Measurements from ENCODE around the gene NAV2. TPM values are rescaled to one million over a fixed set of nuclear protein-coding genes. Genes with fewer than 3 reads are reported as not detected.

Gene NAV2
- total RNA-seq, 1 donor = 0.42 TPM

GRCh38 chr11:20051469-20052399 is 339.1 kb downstream of the NAV2 start:
- Histone ChIP-seq H3K9me3 (ENCODE audit: low read depth, low read length) (no peaks in the 10 kb centered on the region), H3K4me3 (ENCODE audit: low read length) (no peak overlapping the region)

DNA sequence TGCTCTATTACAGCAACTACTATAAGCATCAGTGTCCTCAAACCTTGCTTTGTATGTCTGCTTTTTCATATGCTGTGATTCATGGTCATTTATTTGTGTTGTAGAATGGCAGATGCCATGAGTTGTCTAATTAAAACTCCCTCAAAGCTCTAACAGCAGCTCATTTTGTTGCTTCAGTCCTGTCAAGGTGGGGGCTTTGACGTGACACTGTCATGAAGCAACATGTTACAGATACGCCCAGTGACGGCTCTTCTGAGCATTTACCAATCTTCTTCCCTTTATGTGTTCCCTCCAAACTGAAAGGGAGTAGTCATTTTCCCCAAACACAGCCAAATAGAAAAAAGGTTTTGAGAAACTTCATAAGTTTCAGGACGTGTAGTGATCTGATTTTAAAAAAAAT is 340.9 kb downstream of the NAV2 start:
- no peaks in the 10 kb centered on the region for H3K27me3 ChIP-seq (ENCODE audit: insufficient read depth, low read length)

More at GRCh38 chr11:20051469-20052399, 339.1 kb downstream of the NAV2 start:
- no peaks in the 10 kb centered on the region for H3K27me3 ChIP-seq (ENCODE audit: insufficient read depth, low read length)
- no peaks in the 10 kb centered on the region for H3K4me1 ChIP-seq (ENCODE audit: insufficient read depth, low read length)

DNA sequence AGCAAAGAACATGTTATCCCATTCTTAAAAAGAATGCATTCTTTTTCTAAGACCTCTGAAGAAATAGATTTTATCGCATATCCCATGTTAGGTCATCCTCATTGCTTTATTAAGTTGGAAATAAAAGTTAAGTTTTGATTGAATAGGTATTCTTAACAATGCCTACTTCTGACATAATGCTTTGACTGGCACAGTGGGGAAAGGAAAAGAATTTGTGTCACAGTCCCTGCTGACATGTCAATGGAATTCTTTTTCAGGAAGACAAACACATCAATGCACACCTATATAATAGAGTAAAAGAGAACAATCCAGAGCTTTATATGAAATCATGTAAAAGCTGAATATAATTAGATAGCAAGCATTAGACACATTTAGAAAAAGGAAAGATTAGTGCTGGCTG is 341.9 kb downstream of the NAV2 start:
- Histone ChIP-seq H3K4me3 (ENCODE audit: low read length) (no peak overlapping the region), H3K4me1 (ENCODE audit: insufficient read depth, low read length) (no peaks in the 10 kb centered on the region), H3K27me3 (ENCODE audit: insufficient read depth, low read length) (no peaks in the 10 kb centered on the region), H3K9me3 (ENCODE audit: low read depth, low read length) (no peaks in the 10 kb centered on the region)

More for the DNA sequence above, 340.9 kb downstream of the NAV2 start:
- Histone ChIP-seq H3K4me1 (ENCODE audit: insufficient read depth, low read length) (no peaks in the 10 kb centered on the region), H3K9me3 (ENCODE audit: low read depth, low read length) (no peaks in the 10 kb centered on the region), H3K4me3 (ENCODE audit: low read length) (no peak overlapping the region)

DNA sequence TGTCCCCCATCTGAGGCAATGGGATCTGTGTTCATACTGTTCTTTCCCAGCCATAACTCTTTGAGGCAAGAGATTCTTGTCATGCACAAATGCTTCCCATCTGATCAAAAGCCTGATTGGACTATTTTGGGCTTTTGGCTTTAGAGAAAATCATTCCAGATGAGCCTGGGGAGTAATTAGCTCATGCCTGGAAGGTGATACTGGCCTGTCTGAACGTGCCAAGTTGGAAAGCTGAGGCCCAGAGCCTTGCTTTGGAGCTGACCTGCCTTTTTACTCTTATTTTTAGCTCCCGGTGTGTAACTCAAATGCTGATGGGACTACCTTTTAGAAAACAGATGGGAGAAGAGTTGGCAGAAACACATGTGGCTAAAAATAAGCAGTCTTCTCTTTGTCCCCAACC is 342.7 kb downstream of the NAV2 start:
- no peak overlapping the region for H3K4me3 ChIP-seq (ENCODE audit: low read length)
- H3K27me3 ChIP-seq (ENCODE audit: insufficient read depth, low read length) = no peaks in the 10 kb centered on the region
- no peaks in the 10 kb centered on the region for H3K4me1 ChIP-seq (ENCODE audit: insufficient read depth, low read length)
- H3K9me3 ChIP-seq (ENCODE audit: low read depth, low read length) = no peaks in the 10 kb centered on the region

GRCh38 chr11:20056109-20056949 is 343.7 kb downstream of the NAV2 start:
- Histone ChIP-seq H3K4me1 (ENCODE audit: insufficient read depth, low read length) (no peaks in the 10 kb centered on the region), H3K4me3 (ENCODE audit: low read length) (no peak overlapping the region), H3K27me3 (ENCODE audit: insufficient read depth, low read length) (no peaks in the 10 kb centered on the region), H3K9me3 (ENCODE audit: low read depth, low read length) (no peaks in the 10 kb centered on the region)

- no peaks in the 10 kb centered on the region for H3K27me3 ChIP-seq (ENCODE audit: insufficient read depth, low read length)
- H3K9me3 ChIP-seq (ENCODE audit: low read depth, low read length) = no peaks in the 10 kb centered on the region
- no peak overlapping the region for H3K4me3 ChIP-seq (ENCODE audit: low read length)
- no peaks in the 10 kb centered on the region for H3K4me1 ChIP-seq (ENCODE audit: insufficient read depth, low read length)
These were observed 344.6 kb downstream of the NAV2 start for GRCh38 chr11:20056950-20057943.

DNA sequence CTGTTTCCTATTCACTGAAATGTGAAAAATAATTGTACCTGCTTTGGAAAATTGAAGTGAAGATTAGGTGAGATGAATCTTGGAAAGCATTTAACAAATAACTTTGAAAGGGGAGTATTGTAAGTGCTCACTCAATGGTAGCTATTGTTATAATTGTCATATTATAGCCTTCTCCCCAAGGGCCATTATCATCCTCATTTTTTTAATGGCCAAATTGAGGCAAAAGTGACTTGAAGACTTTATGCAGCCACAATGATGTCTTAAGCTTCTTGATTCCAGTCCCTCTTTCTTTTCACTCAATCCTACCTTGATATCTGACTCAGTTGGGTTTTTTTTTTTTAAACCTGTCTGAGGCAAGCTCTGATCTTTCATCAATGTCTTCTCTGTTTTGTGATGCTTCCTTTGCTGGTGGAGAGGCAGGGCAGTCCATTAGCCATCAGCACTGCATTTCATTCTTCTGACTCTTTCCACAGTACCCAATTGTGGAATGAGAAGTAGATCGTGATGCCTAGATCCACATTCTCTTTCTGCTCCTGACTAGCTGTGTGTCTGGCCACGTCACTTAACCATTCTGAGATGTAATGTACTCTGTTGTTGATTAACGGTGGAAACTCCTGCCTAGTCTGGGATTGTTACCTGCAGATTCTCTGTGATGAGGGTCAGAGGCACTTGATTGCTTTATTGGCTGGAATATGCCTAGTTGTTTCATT is 346.3 kb downstream of the NAV2 start:
- H3K4me3 ChIP-seq (ENCODE audit: low read length) = no peak overlapping the region
- no peaks in the 10 kb centered on the region for H3K27me3 ChIP-seq (ENCODE audit: insufficient read depth, low read length)
- no peaks in the 10 kb centered on the region for H3K9me3 ChIP-seq (ENCODE audit: low read depth, low read length)
- no peaks in the 10 kb centered on the region for H3K4me1 ChIP-seq (ENCODE audit: insufficient read depth, low read length)

DNA sequence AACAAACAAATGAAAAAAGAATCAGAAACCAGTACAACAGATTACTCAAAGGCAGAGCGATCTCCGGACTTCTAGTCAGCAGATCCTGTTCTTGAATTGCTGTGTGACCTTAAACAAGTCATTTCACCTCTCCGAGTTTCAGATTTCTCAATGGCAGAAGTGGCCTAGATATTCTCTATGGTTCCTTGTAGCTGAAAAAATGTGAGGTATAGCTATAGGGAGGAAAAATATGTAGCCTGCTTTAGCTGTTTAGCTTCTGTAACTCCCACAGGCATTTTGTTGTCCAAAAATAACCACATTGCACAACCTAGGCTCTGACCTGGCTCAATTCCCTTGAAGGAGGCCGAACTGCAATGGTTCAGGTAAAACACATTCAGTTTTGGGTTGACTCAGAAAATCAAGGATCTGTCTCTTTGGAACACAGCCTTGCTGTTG is 347.0 kb downstream of the NAV2 start:
- H3K27me3 ChIP-seq (ENCODE audit: insufficient read depth, low read length) = no peaks in the 10 kb centered on the region

DNA sequence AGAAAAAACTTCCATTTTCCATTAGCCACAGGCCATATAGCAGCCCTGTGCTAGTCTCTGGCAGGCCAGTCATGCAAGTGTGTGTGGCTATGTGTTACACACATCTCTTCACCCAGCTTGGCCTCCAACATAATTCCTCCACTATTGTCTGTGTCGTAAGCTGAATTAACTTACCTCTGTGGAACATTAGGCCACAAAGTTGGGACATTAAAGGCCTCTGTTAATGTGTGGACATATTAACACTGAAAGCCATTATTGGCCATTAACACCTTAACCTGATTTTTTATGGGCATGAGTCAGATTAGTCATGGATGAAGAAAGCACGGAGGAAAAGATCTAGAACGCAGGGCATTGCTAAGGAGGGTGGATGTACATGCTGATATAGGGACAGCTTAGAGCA is 347.5 kb downstream of the NAV2 start:
- Histone ChIP-seq H3K4me1 (ENCODE audit: insufficient read depth, low read length) (no peaks in the 10 kb centered on the region), H3K4me3 (ENCODE audit: low read length) (no peak overlapping the region), H3K27me3 (ENCODE audit: insufficient read depth, low read length) (no peaks in the 10 kb centered on the region), H3K9me3 (ENCODE audit: low read depth, low read length) (no peaks in the 10 kb centered on the region)

More for the DNA sequence above, 347.0 kb downstream of the NAV2 start:
- Histone ChIP-seq H3K9me3 (ENCODE audit: low read depth, low read length) (no peaks in the 10 kb centered on the region), H3K4me3 (ENCODE audit: low read length) (no peak overlapping the region), H3K4me1 (ENCODE audit: insufficient read depth, low read length) (no peaks in the 10 kb centered on the region)

- Histone ChIP-seq H3K27me3 (ENCODE audit: insufficient read depth, low read length) (no peaks in the 10 kb centered on the region), H3K9me3 (ENCODE audit: low read depth, low read length) (no peaks in the 10 kb centered on the region), H3K4me1 (ENCODE audit: insufficient read depth, low read length) (no peaks in the 10 kb centered on the region), H3K4me3 (ENCODE audit: low read length) (no peak overlapping the region)
These were observed 348.1 kb downstream of the NAV2 start for GRCh38 chr11:20060647-20061205.

DNA sequence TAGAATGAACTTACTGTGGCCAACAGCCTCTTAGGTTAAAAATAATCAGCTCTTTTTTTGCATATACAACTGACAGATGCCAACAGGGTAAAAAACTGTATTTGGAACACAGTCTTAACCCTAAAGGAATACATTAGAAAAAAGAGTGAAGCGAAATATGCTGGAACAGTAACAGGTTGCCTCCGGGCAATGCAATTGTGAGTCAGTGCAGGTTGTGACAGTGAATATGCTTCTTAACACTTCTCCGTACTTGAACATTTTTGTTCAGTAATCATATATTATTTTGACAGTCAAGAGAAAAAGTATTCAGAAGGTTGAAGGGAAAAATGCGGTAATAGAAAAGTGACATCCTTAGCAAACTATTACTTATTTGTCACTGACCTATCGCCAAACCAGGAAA is 349.1 kb downstream of the NAV2 start:
- Histone ChIP-seq H3K4me3 (ENCODE audit: low read length) (no peak overlapping the region), H3K9me3 (ENCODE audit: low read depth, low read length) (no peaks in the 10 kb centered on the region), H3K27me3 (ENCODE audit: insufficient read depth, low read length) (no peaks in the 10 kb centered on the region), H3K4me1 (ENCODE audit: insufficient read depth, low read length) (no peaks in the 10 kb centered on the region)

DNA sequence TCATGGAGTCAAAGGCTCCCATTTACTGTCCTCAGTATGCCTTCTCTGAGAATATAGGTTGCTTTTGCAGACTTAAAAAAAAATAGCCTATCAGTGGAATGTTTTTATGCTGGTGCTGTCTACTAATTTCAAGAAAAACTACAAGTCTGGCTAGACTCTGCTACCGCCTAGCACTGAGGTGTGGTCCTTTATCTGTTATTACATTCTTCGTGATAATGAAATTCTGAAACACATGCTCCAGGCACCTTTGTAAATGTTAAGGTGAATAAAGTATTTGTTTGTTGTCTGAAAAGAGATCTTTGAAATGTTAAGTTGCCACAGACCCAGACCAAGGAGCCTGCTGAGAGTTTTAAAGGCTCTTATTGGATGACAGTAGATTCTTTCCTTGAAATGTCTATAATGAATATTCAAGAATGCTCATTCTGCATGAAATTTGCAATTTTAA is 352.3 kb downstream of the NAV2 start:
- H3K9me3 ChIP-seq (ENCODE audit: low read depth, low read length) = no peaks in the 10 kb centered on the region
- H3K4me1 ChIP-seq (ENCODE audit: insufficient read depth, low read length) = no peaks in the 10 kb centered on the region
- no peak overlapping the region for H3K4me3 ChIP-seq (ENCODE audit: low read length)

DNA sequence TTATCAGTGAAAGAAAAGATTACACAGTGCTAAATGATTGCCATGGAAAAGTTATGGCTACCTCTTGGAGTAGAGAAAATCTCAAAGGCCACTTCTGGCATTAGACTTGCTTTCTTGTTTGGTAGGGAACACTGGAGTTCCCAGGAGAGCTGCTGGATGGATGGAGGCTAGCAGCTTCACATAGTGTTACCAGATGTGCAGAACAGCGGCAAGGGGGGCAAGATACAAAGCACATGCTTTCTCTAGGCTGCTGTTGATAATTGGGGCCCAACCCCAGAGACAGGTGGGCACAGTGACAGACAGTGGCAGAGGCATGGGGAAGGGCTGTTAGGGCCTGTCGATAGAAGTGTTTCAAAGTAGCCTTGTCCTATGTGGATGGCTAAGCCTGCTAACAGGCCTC is 352.8 kb downstream of the NAV2 start:
- Histone ChIP-seq H3K9me3 (ENCODE audit: low read depth, low read length) (no peaks in the 10 kb centered on the region), H3K4me1 (ENCODE audit: insufficient read depth, low read length) (no peaks in the 10 kb centered on the region), H3K27me3 (ENCODE audit: insufficient read depth, low read length) (no peaks in the 10 kb centered on the region), H3K4me3 (ENCODE audit: low read length) (no peak overlapping the region)

More for the DNA sequence above, 352.3 kb downstream of the NAV2 start:
- H3K27me3 ChIP-seq (ENCODE audit: insufficient read depth, low read length) = no peaks in the 10 kb centered on the region

Measured in mononuclear cell (primary cell).